Mesenchymal stem cell (in vitro differentiated cells and primary cell): Measurements from ENCODE around the gene MRPS33.

ENCODE experiments used
- DNase-seq: peaks from one replicate; pipeline ENCODE4 v3.0.0-alpha.2; 2013
- H2AFZ ChIP-seq: one replicate; pipeline ENCODE4 v1.6.1; 2013; ENCODE audit warnings: low read depth, mild to moderate bottlenecking, control low read depth, inconsistent platforms, low read length, moderate library complexity
- H2AK5ac ChIP-seq: 2 replicates; pipeline ENCODE4 v1.6.1; 2013; ENCODE audit warnings: low read length, moderate library complexity, mild to moderate bottlenecking, inconsistent platforms; ENCODE audit not compliant: severe bottlenecking
- H2BK120ac ChIP-seq: one replicate; pipeline ENCODE4 v1.6.1; 2013; ENCODE audit warnings: low read depth, mild to moderate bottlenecking, inconsistent platforms, low read length, moderate library complexity
- H2BK12ac ChIP-seq, 2 experiments: one replicate each; pipeline ENCODE4 v1.6.1; 2013; ENCODE audit warnings: inconsistent platforms in 2 of 2, low read length in 2 of 2, mild to moderate bottlenecking in 2 of 2, moderate library complexity in 2 of 2, control low read depth in 1 of 2
- H2BK15ac ChIP-seq: one replicate; pipeline ENCODE4 v1.6.1; 2013; ENCODE audit warnings: mild to moderate bottlenecking, low read depth, inconsistent platforms; ENCODE audit not compliant: poor library complexity, severe bottlenecking
- H2BK5ac ChIP-seq: 2 replicates; pipeline ENCODE4 v1.6.1; 2013; ENCODE audit warnings: low read depth, mild to moderate bottlenecking, low read length, control low read depth, inconsistent platforms; ENCODE audit not compliant: poor library complexity, severe bottlenecking
- H3K14ac ChIP-seq, 2 experiments: one replicate each; pipeline ENCODE4 v1.6.1; 2013; ENCODE audit warnings: inconsistent platforms in 2 of 2, low read length in 2 of 2, control low read depth in 1 of 2, mild to moderate bottlenecking in 1 of 2, moderate library complexity in 1 of 2
- H3K18ac ChIP-seq, 2 experiments: one replicate each; pipeline ENCODE4 v1.6.1; 2013; ENCODE audit warnings: inconsistent platforms in 2 of 2, low read length in 2 of 2, control low read depth in 1 of 2, low read depth in 1 of 2, mild to moderate bottlenecking in 1 of 2
- H3K23ac ChIP-seq, 2 experiments: one replicate each; pipeline ENCODE4 v1.6.1; 2013; ENCODE audit warnings: inconsistent platforms in 2 of 2, low read length in 2 of 2, mild to moderate bottlenecking in 2 of 2, moderate library complexity in 2 of 2, control low read depth in 1 of 2
- H3K27ac ChIP-seq: 2 replicates; pipeline ENCODE4 v1.5.1; 2013; ENCODE audit warnings: mild to moderate bottlenecking, moderate library complexity, low read length, control low read depth, inconsistent platforms; ENCODE audit not compliant: poor library complexity, severe bottlenecking
- H3K27me3 ChIP-seq, 2 experiments: 2 replicates each; pipeline versions ENCODE4 v1.6.1 to v1.7.0; 2013; ENCODE audit warnings: low read length in 2 of 2, mild to moderate bottlenecking in 2 of 2, moderate library complexity in 2 of 2, control low read depth in 1 of 2, inconsistent platforms in 1 of 2; ENCODE audit not compliant: control insufficient read depth in 1 of 2, insufficient read depth in 1 of 2
- H3K36me3 ChIP-seq, 2 experiments: 2 replicates each; pipeline versions ENCODE4 v1.6.1 to v1.7.0; 2013; ENCODE audit warnings: low read length in 2 of 2, control low read depth in 1 of 2, inconsistent platforms in 1 of 2, low read depth in 1 of 2, mild to moderate bottlenecking in 1 of 2; ENCODE audit not compliant: insufficient read depth in 2 of 2, control insufficient read depth in 1 of 2
- H3K4ac ChIP-seq, 2 experiments: one replicate each; pipeline ENCODE4 v1.6.1; 2013; ENCODE audit warnings: inconsistent platforms in 2 of 2, low read length in 2 of 2, mild to moderate bottlenecking in 2 of 2, moderate library complexity in 2 of 2, control low read depth in 1 of 2, low read depth in 1 of 2
- H3K4me1 ChIP-seq: 2 replicates; pipeline ENCODE4 v1.6.1; 2013; ENCODE audit warnings: low read depth, low read length, control low read depth; ENCODE audit not compliant: control insufficient read depth, insufficient read depth
- H3K4me2 ChIP-seq: 2 replicates; pipeline ENCODE4 v1.6.1; 2013; ENCODE audit warnings: low read length, mild to moderate bottlenecking, inconsistent platforms; ENCODE audit not compliant: poor library complexity, severe bottlenecking
- H3K4me3 ChIP-seq, 2 experiments: 2 replicates each; pipeline versions ENCODE4 v1.5.1 to v1.7.0; 2013; ENCODE audit warnings: low read length in 2 of 2, mild to moderate bottlenecking in 2 of 2, control low read depth in 1 of 2, low read depth in 1 of 2; ENCODE audit not compliant: insufficient read depth in 1 of 2
- H3K79me1 ChIP-seq: replicated peaks from 2 replicates; pipeline ENCODE4 v1.6.1; 2013; ENCODE audit warnings: mild to moderate bottlenecking, control low read depth, low read length, inconsistent platforms; ENCODE audit not compliant: poor library complexity, severe bottlenecking
- H3K9ac ChIP-seq: 2 replicates; pipeline ENCODE4 v1.7.0; 2013; ENCODE audit warnings: mild to moderate bottlenecking, low read length, moderate library complexity
- H3K9me3 ChIP-seq: 2 replicates; pipeline ENCODE4 v1.7.0; 2013; ENCODE audit warnings: mild to moderate bottlenecking, low read length; ENCODE audit not compliant: control insufficient read depth
- H4K8ac ChIP-seq: one replicate; pipeline ENCODE4 v1.6.1; 2013; ENCODE audit warnings: inconsistent platforms, mild to moderate bottlenecking, low read length, moderate library complexity
- H4K91ac ChIP-seq: one replicate; pipeline ENCODE4 v1.6.1; 2013; ENCODE audit warnings: mild to moderate bottlenecking, low read length, inconsistent platforms
- WGBS: methylation state at CpG from one replicate; pipeline ENCODE4 v1.1.7; 2013; ENCODE audit warnings: mixed read lengths; 5-methylcytosine and 5-hydroxymethylcytosine counted together

MRPS33 gene

DNA sequence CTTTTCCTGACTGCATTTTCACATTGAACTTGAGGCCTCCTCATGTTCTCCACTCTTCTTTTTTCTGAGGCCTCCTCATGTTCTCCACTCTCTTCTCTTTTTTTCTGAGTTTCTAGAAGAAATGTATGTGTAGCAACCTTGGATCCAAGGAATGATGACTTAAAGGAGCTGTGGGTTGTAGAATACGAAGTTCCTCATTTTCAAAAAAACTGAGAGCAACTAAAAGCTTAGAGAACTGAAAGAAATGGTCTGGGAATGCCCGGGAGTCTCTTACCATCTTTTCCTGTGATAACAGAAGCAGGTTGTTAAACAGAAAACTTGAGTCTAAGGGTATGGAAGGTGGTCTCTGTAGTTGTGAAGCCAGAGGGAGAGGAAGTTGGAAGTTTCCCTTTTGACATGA is 32.8 kb downstream of the MRPS33 start:
- Histone ChIP-seq H3K4me3 (no peak overlapping the region), H2AK5ac (no peak overlapping the region), H3K23ac (no peak overlapping the region), H3K4me1 (no peaks in the 10 kb centered on the region), H3K4ac (no peak overlapping the region), H3K18ac (no peak overlapping the region), H4K8ac (no peak overlapping the region), H2BK120ac (no peak overlapping the region), H3K27me3 (no peaks in the 10 kb centered on the region), H3K9me3 (no peaks in the 10 kb centered on the region), H3K79me1 (no peaks in the 10 kb centered on the region), H3K9ac (no peak overlapping the region), H3K14ac (no peak overlapping the region), H3K27ac (no peak overlapping the region), H2BK5ac (no peak overlapping the region), H2AFZ (no peak overlapping the region), H3K4me2 (no peak overlapping the region), H2BK12ac (no peak overlapping the region), H3K36me3 (no peaks in the 10 kb centered on the region), H4K91ac (no peak overlapping the region), H2BK15ac (no peak overlapping the region)
- WGBS, result 82% methylated on average over 2 of the region's 2 CpGs
- no peak for DNase-seq

DNA sequence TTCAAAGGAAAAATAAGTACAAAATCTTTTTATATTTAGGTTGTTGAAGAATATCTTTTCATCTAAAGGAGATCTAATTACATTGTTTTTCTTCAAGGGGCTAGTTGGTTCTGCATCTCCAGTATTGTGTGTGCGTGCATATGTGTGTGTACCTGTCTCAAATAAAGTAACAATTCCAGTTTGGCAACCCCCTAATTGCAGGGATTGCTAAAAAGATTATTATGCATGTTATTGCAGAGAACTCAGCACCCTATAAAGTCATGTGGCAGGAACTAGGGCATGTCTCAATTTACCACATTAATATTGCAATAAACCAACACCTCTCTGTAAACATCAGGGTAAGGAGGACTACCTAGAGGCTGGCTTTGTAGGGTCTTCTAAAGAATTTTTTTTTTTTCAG is 37.0 kb downstream of the MRPS33 start:
- DNase-seq, result no peak
- no peak overlapping the region for H3K14ac ChIP-seq
- H3K4me3 ChIP-seq, result no peak overlapping the region
- WGBS, result 80% methylated on average over 1 of the region's 1 CpG
- peaks cover 0 to 3% of the 10 kb centered on the region in 2 experiments for H3K27me3 ChIP-seq
- no peaks in the 10 kb centered on the region for H3K79me1 ChIP-seq
- H2BK15ac ChIP-seq, result no peak overlapping the region
- H3K4ac ChIP-seq, result no peak overlapping the region
- H4K8ac ChIP-seq, result no peak overlapping the region
- no peak overlapping the region for H2BK5ac ChIP-seq
- no peak overlapping the region for H2AK5ac ChIP-seq
- H2BK120ac ChIP-seq, result no peak overlapping the region
- H3K9ac ChIP-seq, result no peak overlapping the region
- H3K23ac ChIP-seq, result no peak overlapping the region
- H2AFZ ChIP-seq, result no peak overlapping the region
- H3K9me3 ChIP-seq, result no peaks in the 10 kb centered on the region
- H4K91ac ChIP-seq, result no peak overlapping the region
- H3K18ac ChIP-seq, result no peak overlapping the region
- no peak overlapping the region for H3K27ac ChIP-seq
- H2BK12ac ChIP-seq, result no peak overlapping the region
- H3K4me2 ChIP-seq, result no peak overlapping the region
- no peaks in the 10 kb centered on the region for H3K4me1 ChIP-seq
- no peaks in the 10 kb centered on the region for H3K36me3 ChIP-seq

DNA sequence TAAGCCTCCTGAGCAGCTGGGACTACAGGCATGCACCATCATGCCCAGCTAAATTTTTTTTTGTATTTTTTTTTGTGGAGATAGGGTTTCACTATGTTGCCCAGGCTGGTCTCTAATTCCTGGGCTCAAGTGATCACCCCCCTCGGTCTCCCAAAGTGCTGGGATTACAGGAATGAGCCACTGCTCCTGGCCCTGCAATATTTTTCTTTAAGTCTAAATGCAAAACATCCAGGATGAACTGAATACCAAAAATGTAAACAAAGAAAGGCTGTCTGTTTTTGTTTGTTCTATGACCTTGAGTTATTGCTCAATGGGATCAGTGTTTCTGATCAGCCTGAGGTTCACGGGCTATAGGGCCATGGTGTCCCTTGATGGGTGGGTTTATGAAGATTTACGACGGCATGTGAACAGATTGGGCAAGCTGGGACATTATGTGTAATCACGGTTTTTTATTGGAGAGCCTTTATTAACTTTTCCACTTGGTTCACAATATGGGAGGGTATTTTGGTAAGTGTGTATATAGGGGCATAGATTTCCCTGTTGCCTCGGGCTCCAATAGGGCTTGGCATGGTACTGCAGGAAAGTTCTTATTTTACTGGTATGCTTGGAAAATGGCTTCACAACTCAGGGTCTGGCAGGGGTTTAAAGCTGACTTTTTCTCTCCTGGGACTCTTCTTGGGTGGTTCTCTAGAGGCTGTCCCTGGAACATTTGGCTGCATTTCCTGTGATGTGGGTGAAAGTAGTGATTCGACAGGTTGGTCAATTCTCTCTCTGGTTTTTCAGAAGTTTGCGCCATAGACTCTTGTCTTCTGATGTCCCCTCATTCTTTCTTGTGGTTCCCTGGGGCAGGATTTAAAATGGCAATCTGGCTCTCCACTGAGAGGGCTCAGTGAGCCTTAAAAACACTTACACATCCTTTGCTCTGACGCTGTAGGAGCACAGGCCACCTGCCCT is 41.6 kb downstream of the MRPS33 start:
- Histone ChIP-seq H3K4me3 (no peak overlapping the region), H4K8ac (no peak overlapping the region), H3K4me1 (no peaks in the 10 kb centered on the region), H3K4ac (no peak overlapping the region), H3K27ac (no peak overlapping the region), H4K91ac (no peak overlapping the region), H3K9me3 (no peaks in the 10 kb centered on the region), H3K23ac (no peak overlapping the region), H3K14ac (no peak overlapping the region), H3K79me1 (no peaks in the 10 kb centered on the region), H2AFZ (no peak overlapping the region), H3K9ac (no peak overlapping the region), H3K36me3 (no peaks in the 10 kb centered on the region), H3K18ac (no peak overlapping the region), H2BK120ac (no peak overlapping the region), H2BK12ac (no peak overlapping the region), H3K27me3 (peaks cover 0 to 3% of the 10 kb centered on the region in 2 experiments), H2BK15ac (no peak overlapping the region), H3K4me2 (no peak overlapping the region), H2BK5ac (no peak overlapping the region), H2AK5ac (no peak overlapping the region)
- DNase-seq, result peak; percentile 42
- 75% methylated on average over 9 of the region's 9 CpGs for WGBS

DNA sequence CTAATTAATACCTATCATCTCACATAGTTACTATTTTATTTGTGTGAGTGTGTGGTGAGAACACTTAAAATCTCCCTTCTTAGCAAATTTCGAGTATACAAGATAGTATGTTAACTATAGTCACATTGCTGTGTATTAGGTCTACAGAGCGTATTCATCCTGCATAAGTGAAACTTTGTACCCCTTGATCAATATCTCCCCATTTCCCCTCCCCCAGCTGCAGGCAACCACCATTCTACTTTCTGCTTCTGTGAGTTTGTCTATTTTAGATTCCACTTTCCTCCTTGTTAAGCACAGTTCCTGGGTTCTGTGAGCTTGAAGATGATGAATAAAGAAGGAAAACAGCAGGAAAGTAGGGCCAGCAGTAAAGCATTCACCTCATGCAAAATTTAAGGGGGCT is 42.4 kb downstream of the MRPS33 start:
- WGBS, result 88% methylated on average over 1 of the region's 2 CpGs

More for the DNA sequence above, 42.4 kb downstream of the MRPS33 start:
- H3K4me2 ChIP-seq, result no peak overlapping the region
- no peak overlapping the region for H3K4ac ChIP-seq
- H3K79me1 ChIP-seq, result no peaks in the 10 kb centered on the region
- H2BK15ac ChIP-seq, result no peak overlapping the region
- H2AK5ac ChIP-seq, result no peak overlapping the region
- H3K4me1 ChIP-seq, result no peaks in the 10 kb centered on the region
- no peak overlapping the region for H3K9ac ChIP-seq
- H2AFZ ChIP-seq, result no peak overlapping the region
- no peak overlapping the region for H2BK5ac ChIP-seq
- H3K27ac ChIP-seq, result no peak overlapping the region
- no peak overlapping the region for H3K23ac ChIP-seq
- peaks cover 0 to 3% of the 10 kb centered on the region in 2 experiments for H3K27me3 ChIP-seq
- H2BK120ac ChIP-seq, result no peak overlapping the region
- no peak overlapping the region for H4K8ac ChIP-seq
- H3K14ac ChIP-seq, result no peak overlapping the region
- H3K36me3 ChIP-seq, result no peaks in the 10 kb centered on the region
- H3K9me3 ChIP-seq, result no peaks in the 10 kb centered on the region
- no peak overlapping the region for H3K18ac ChIP-seq
- H2BK12ac ChIP-seq, result no peak overlapping the region
- no peak for DNase-seq
- no peak overlapping the region for H4K91ac ChIP-seq
- no peak overlapping the region for H3K4me3 ChIP-seq
